ENCODE measurements around the gene GPR62. TPM values are rescaled to one million over a fixed set of nuclear protein-coding genes. Genes with fewer than 3 reads are reported as not detected.

Gene GPR62
- total and polyA plus RNA-seq, 9 of the 15 experiments (the other 6 are each of a cell fraction or from before 2014, with no cell fraction given) = not detected

DNA sequence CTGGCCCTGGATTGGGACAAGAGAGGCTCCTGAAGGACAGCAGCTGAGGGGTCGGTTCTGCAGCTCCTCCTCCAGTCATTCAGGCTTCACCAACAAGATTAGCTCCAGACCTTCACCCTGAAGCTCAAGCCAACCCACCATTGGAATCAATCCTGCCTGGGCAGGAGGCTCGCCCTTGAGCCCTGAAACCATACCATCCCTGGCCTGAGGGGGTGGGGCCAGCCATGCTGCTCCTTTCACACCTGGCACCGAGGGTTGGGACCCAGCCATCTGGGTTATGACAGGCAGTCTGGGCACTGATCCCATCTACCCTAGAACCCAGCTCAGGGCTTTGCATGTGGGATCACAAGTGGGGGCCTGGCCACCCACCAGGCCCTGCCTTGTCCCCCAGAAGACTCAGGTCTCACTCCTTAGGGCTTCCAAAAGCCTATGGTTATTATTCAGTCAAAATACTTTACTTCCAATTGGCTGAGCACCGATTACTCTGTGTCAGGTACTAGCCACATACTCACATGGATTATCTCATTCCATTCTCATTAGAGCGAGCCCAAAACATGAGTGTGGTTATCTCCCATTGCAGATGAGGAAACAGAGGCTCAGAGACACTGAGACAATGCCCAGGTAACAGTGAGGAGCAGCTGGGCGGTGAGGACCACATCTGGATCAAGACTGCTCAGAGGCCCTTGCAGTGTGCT lies 15.6 kb downstream of the GPR62 start:
- Histone ChIP-seq H3K4me2 (ENCODE audit: insufficient read depth, low read length) (no peak overlapping the region), H3K9me3 (replicated peaks; ENCODE audit: control insufficient read depth, insufficient read depth, low read depth, low read length) (no peaks in the 10 kb centered on the region), H3K4me1 (replicated peaks in 1 of 2; ENCODE audit: control insufficient read depth in 2 of 2, insufficient read depth in 2 of 2, low read length in 2 of 2) (peaks cover 15 to 74% of the 10 kb centered on the region in 2 experiments), H3K79me2 (ENCODE audit: control insufficient read depth, insufficient read depth, low read length) (peaks cover 45% of the 10 kb centered on the region), H3K9ac (ENCODE audit: insufficient read depth in 1 of 2, low read depth in 2 of 2, low read length in 2 of 2) (peak overlapping the region in 1 of 2 experiments; percentile 68; a peak in 2 of 4 replicates), H3K36me3 (ENCODE audit: control insufficient read depth, insufficient read depth, low read length) (peaks cover 38% of the 10 kb centered on the region; the same call in 1 of the 3 replicates), H4K20me1 (replicated peaks; ENCODE audit: control insufficient read depth, insufficient read depth, low read length) (0 out of 2 replicates have a peak, but pooled peaks cover 4% of the 10 kb centered on the region), H2AFZ (ENCODE audit: low read depth, low read length) (no peak overlapping the region), H3K27ac (ENCODE audit: extremely low read depth, low read depth, low read length) (no peak overlapping the region), H3K9me1 (ENCODE audit: control insufficient read depth, insufficient read depth, low read length) (peaks cover 3% of the 10 kb centered on the region), H3K4me3 (no peak overlapping the region), H3K27me3 (ENCODE audit: control insufficient read depth in 2 of 2, insufficient read depth in 2 of 2, low read length in 2 of 2) (no peaks in the 10 kb centered on the region)
- no peak for ATAC-seq
- POLR2A ChIA-PET = interaction anchor here (1.3 kb wide), 1 partner anchor 13 kb away, joined by 3 read pairs; the partner anchor contains the start of gene ACY1
- in situ Hi-C loops (cut with MboI) (no loop called here), intact Hi-C loops (cut with micrococcal nuclease) (no loop called here)
- FAIRE-seq = no peak
- CTCF ChIA-PET (ENCODE audit: low intra/inter-chr PET ratio) = no interaction called here
- WGBS (ENCODE audit: insufficient coverage, low coverage, missing lambda C conversion rate) = 58% methylated on average over 5 of the region's 6 CpGs
- no TSS peak for BruUV-seq (replicated peaks)
- DNase-seq (ENCODE audit: extremely low read depth in 1 of 4, low spot score in 3 of 4) = no peak
- TF ChIP-seq HNRNPL (IDR thresholded peaks at IDR 0.05; ENCODE audit: low read depth, low read length) = no peak
- TF ChIP-seq, protein P1, sequence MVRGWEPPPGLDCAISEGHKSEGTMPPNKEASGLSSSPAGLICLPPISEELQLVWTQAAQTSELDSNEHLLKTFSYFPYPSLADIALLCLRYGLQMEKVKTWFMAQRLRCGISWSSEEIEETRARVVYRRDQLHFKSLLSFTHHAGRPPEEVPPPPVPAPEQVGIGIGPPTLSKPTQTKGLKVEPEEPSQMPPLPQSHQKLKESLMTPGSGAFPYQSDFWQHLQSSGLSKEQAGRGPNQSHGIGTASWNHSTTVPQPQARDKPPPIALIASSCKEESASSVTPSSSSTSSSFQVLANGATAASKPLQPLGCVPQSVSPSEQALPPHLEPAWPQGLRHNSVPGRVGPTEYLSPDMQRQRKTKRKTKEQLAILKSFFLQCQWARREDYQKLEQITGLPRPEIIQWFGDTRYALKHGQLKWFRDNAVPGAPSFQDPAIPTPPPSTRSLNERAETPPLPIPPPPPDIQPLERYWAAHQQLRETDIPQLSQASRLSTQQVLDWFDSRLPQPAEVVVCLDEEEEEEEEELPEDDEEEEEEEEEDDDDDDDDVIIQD (CRISPR knock-in tag; IDR thresholded peaks at IDR 0.05) = no peak
- peak; percentile 11; the same call in 1 of the 2 replicates for TF ChIP-seq RBFOX2 (IDR thresholded peaks at IDR 0.05; ENCODE audit: low read depth, low read length)

Measured in K562 (cell line).